Natural killer cell (primary cell): Measurements from ENCODE around the gene CTSZ. TPM values are rescaled to one million over a fixed set of nuclear protein-coding genes. Genes with fewer than 3 reads are reported as not detected.

Source experiments
- ATAC-seq, 3 donors: fragments of 150-1000 bp in 2 of 3; fragments of 200-7000 bp in 1 of 3; cut with Tn5 transposase; 1 replicate in 1 of 3; 2 replicates in 2 of 3; pipeline ENCODE4 v1.10.0; 2021; ENCODE audit warnings: mild to moderate bottlenecking in 2 of 3, moderate library complexity in 2 of 3
- DNase-seq, 2 donors: peaks; one replicate each; pipeline versions ENCODE4 v3.0.0 to v3.0.0-alpha.2; 2013 to 2021; ENCODE audit warnings: mixed read lengths in 1 of 2
- H3K27ac ChIP-seq: one replicate; pipeline ENCODE4 v1.5.1; 2013; ENCODE audit warnings: mild to moderate bottlenecking, low read length
- H3K27me3 ChIP-seq: one replicate; pipeline ENCODE4 v1.6.1; 2013; ENCODE audit warnings: low read length; ENCODE audit not compliant: control insufficient read depth, insufficient read depth
- H3K36me3 ChIP-seq: one replicate; pipeline ENCODE4 v1.6.1; 2013; ENCODE audit warnings: low read length; ENCODE audit not compliant: control insufficient read depth, insufficient read depth
- H3K4me1 ChIP-seq: one replicate; pipeline ENCODE4 v1.6.1; 2013; ENCODE audit warnings: low read length; ENCODE audit not compliant: control insufficient read depth, insufficient read depth
- H3K4me3 ChIP-seq: one replicate; pipeline ENCODE4 v1.5.1; 2013; ENCODE audit warnings: low read length
- H3K9me3 ChIP-seq: one replicate; pipeline ENCODE4 v1.6.1; 2013; ENCODE audit warnings: low read length; ENCODE audit not compliant: control insufficient read depth, insufficient read depth
- H3K27ac Mint-ChIP-seq, 2 donors: one replicate each; pipeline ENCODE4 v1.8.0; 2022; ENCODE audit warnings: mild to moderate bottlenecking in 2 of 2, mixed read lengths in 2 of 2, moderate library complexity in 1 of 2
- H3K27me3 Mint-ChIP-seq, 2 donors: one replicate each; pipeline ENCODE4 v1.8.0; 2022; ENCODE audit warnings: low read depth in 2 of 2, mixed read lengths in 2 of 2
- H3K36me3 Mint-ChIP-seq: one replicate; pipeline ENCODE4 v1.8.0; 2022; ENCODE audit warnings: mixed read lengths
- H3K4me1 Mint-ChIP-seq, 2 donors: one replicate each; pipeline ENCODE4 v1.8.0; 2022; ENCODE audit warnings: mixed read lengths in 2 of 2
- H3K4me3 Mint-ChIP-seq: one replicate; pipeline ENCODE4 v1.8.0; 2022; ENCODE audit warnings: mild to moderate bottlenecking, moderate library complexity, mixed read lengths
- H3K9me3 Mint-ChIP-seq, 2 donors: one replicate each; pipeline ENCODE4 v1.8.0; 2022; ENCODE audit warnings: mixed read lengths in 2 of 2
- WGBS: methylation state at CpG from one replicate; pipeline ENCODE4 v1.1.7; 2013; ENCODE audit warnings: missing lambda C conversion rate; ENCODE audit not compliant: insufficient coverage; 5-methylcytosine and 5-hydroxymethylcytosine counted together
- intact Hi-C: fragments of 100-400 bp; cut with micrococcal nuclease; formaldehyde crosslinking; loops from one replicate; pipeline ENCODE4 v1.14.2; 2022
- total RNA-seq, 4 donors: library from RNA; stranded (reverse); fragments of 120-200 nt in 1 of 4; gene quantifications; one replicate each; pipeline versions ENCODE4 v1.2.3 to v1.2.4, GENCODE V29; 2013 to 2022
- TF ChIP-seq, protein P1 (sequence below): fragments of 200-600 bp; IDR thresholded peaks from one replicate; pipeline ENCODE4 v1.8.0; 2022; ENCODE audit warnings: antibody characterized with exemption

The CTSZ gene
- total RNA-seq, 3 donors from 2014 or later (not counting 1 experiment from before 2014, with no cell fraction given), result 30.5 to 52.5 (median 42.3) TPM

DNA sequence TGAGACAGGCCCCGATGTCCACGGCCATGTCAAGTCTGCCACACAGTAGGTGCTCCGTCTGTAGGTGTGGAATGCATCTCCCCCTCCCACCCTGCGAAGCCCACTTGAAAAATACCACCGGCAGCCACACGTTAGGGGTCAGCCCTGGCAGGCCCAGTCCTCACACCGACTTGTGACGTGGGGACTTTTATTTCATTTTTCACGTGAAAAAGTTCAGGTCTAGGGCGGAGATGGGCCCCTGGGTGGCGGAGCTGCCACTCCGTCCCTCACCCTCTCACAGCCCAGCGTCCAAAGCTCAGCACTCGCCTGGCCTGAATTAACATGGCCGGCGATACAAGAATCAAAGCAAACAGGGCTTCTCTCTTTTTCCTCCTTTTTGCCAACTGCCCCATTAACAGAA is 8.4 kb upstream of the CTSZ start:
- Mint-ChIP-seq H3K4me3 (no peak overlapping the region), H3K36me3 (no peaks in the 10 kb centered on the region), H3K27ac (no peak overlapping the region), H3K27me3 (no peaks in the 10 kb centered on the region), H3K9me3 (no peaks in the 10 kb centered on the region), H3K4me1 (peaks cover 35 to 46% of the 10 kb centered on the region in 2 donors)
- intact Hi-C loops, result no loop called here
- ATAC-seq (no peak), DNase-seq (no peak)
- WGBS, result 94% methylated on average over 16 of the region's 16 CpGs
- Histone ChIP-seq H3K27ac (no peak overlapping the region), H3K36me3 (no peaks in the 10 kb centered on the region), H3K9me3 (no peaks in the 10 kb centered on the region), H3K4me3 (no peak overlapping the region), H3K4me1 (peaks cover 32% of the 10 kb centered on the region), H3K27me3 (no peaks in the 10 kb centered on the region)
- TF ChIP-seq, protein P1, sequence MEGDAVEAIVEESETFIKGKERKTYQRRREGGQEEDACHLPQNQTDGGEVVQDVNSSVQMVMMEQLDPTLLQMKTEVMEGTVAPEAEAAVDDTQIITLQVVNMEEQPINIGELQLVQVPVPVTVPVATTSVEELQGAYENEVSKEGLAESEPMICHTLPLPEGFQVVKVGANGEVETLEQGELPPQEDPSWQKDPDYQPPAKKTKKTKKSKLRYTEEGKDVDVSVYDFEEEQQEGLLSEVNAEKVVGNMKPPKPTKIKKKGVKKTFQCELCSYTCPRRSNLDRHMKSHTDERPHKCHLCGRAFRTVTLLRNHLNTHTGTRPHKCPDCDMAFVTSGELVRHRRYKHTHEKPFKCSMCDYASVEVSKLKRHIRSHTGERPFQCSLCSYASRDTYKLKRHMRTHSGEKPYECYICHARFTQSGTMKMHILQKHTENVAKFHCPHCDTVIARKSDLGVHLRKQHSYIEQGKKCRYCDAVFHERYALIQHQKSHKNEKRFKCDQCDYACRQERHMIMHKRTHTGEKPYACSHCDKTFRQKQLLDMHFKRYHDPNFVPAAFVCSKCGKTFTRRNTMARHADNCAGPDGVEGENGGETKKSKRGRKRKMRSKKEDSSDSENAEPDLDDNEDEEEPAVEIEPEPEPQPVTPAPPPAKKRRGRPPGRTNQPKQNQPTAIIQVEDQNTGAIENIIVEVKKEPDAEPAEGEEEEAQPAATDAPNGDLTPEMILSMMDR, result no peak

DNA sequence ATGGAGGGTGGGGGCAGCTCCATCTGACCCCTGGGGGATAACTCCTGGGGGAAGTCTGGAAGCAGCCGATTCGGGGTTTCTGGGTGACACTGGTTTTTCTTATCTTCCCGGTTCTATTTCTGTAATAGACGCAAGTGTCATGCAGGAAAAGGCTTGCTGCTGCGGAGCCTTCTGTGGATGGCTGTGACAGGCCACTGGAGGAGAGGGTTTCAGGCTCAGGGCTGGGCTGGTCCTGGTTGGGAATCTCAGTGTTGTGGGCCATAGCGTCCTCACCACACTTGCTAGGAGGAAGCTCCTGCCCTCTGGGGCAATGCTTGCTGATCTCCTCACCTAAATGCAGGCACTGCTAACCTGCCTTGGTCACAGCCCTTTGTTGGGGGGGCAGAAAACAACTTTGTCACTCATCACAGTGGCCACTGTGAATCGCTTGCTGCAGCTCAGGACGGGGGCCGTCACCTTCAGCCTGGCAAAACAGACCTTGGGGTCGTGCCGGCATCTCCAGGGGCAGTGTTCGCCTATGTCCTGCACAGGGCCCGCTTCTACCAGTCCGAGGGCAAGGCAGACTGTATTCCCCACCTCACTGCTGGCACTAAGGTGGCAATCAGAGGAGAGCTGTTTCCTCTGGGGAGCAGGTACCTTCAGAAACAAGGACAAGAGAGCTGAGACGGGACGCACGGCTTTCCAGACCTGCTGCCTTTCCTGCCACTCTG is 7.8 kb upstream of the CTSZ start:
- Mint-ChIP-seq H3K27me3 (no peaks in the 10 kb centered on the region), H3K4me1 (peaks cover 35 to 46% of the 10 kb centered on the region in 2 donors), H3K9me3 (no peaks in the 10 kb centered on the region), H3K27ac (peak overlapping the region; percentile 34 to 57), H3K36me3 (no peaks in the 10 kb centered on the region), H3K4me3 (no peak overlapping the region)
- intact Hi-C loops, result no loop called here
- 83% methylated on average over 17 of the region's 17 CpGs for WGBS
- Histone ChIP-seq H3K9me3 (no peaks in the 10 kb centered on the region), H3K36me3 (no peaks in the 10 kb centered on the region), H3K4me3 (no peak overlapping the region), H3K4me1 (peaks cover 32% of the 10 kb centered on the region), H3K27ac (no peak overlapping the region), H3K27me3 (no peaks in the 10 kb centered on the region)
- TF ChIP-seq, protein P1, result no peak
- DNase-seq (peak in 1 of 2 donors; percentile 4), ATAC-seq (no peak)

- ATAC-seq (peak; percentile 49 to 66 (median 60)), DNase-seq (peak; percentile 15 to 45)
- no peaks in the 10 kb centered on the region for H3K36me3 ChIP-seq
- no peaks in the 10 kb centered on the region for H3K9me3 ChIP-seq
- Mint-ChIP-seq H3K27me3 (no peaks in the 10 kb centered on the region), H3K4me1 (peaks cover 35 to 43% of the 10 kb centered on the region in 2 donors), H3K4me3 (peak overlapping the region; percentile 21), H3K36me3 (no peaks in the 10 kb centered on the region), H3K9me3 (no peaks in the 10 kb centered on the region), H3K27ac (peak overlapping the region; percentile 34 to 57)
- H3K27ac ChIP-seq, result no peak overlapping the region
- WGBS, result 39% methylated on average over 13 of the region's 13 CpGs
- intact Hi-C loops, result no loop called here
- TF ChIP-seq, protein P1, result no peak
- no peak overlapping the region for H3K4me3 ChIP-seq
- H3K27me3 ChIP-seq, result no peaks in the 10 kb centered on the region
- H3K4me1 ChIP-seq, result peaks cover 32% of the 10 kb centered on the region
Measured at GRCh38 chr20:59013959-59014608, 7.0 kb upstream of the CTSZ start.
